Smooth muscle cell (in vitro differentiated cells): ENCODE measurements around the gene GNGT2. TPM values are rescaled to one million over a fixed set of nuclear protein-coding genes. Genes with fewer than 3 reads are reported as not detected.

Source experiments
- DNase-seq: peaks from one replicate; lab custom pipeline; 2025; ENCODE audit not compliant: unreplicated experiment; lab: John Stamatoyannopoulos, UW
- H2AFZ ChIP-seq: fragments of 200-600 bp; sonication (generic); 2 replicates; pipeline ENCODE4 v1.6.0; 2016; ENCODE audit warnings: antibody characterized with exemption, low read depth, mild to moderate bottlenecking
- H3F3A ChIP-seq: fragments of 200-600 bp; sonication (generic); 2 replicates; pipeline ENCODE4 v1.6.0; 2017; ENCODE audit warnings: antibody characterized with exemption, low read depth
- H3K27ac ChIP-seq: fragments of 200-600 bp; sonication (generic); 2 replicates; pipeline ENCODE4 v1.5.1; 2016; ENCODE audit warnings: low read depth, mild to moderate bottlenecking
- H3K27me3 ChIP-seq: fragments of 200-600 bp; sonication (generic); 2 replicates; pipeline ENCODE4 v1.6.1; 2016; ENCODE audit warnings: low read depth, mild to moderate bottlenecking
- H3K36me3 ChIP-seq: fragments of 200-600 bp; sonication (generic); 2 replicates; pipeline ENCODE4 v1.5.1; 2016; ENCODE audit warnings: low read depth
- H3K4me1 ChIP-seq: fragments of 200-600 bp; sonication (generic); 2 replicates; pipeline ENCODE4 v1.5.1; 2016; ENCODE audit warnings: low read depth
- H3K4me2 ChIP-seq: fragments of 200-600 bp; sonication (generic); 2 replicates; pipeline ENCODE4 v1.6.0; 2016; ENCODE audit warnings: mild to moderate bottlenecking
- H3K4me3 ChIP-seq: fragments of 200-600 bp; sonication (generic); 2 replicates; pipeline ENCODE4 v1.5.1; 2016; ENCODE audit warnings: mild to moderate bottlenecking
- H3K79me2 ChIP-seq: fragments of 200-600 bp; sonication (generic); 2 replicates; pipeline ENCODE4 v1.6.0; 2016; ENCODE audit warnings: low read depth, mild to moderate bottlenecking
- H3K9ac ChIP-seq: fragments of 200-600 bp; sonication (generic); 2 replicates; pipeline ENCODE4 v1.6.0; 2016; ENCODE audit warnings: low read depth
- H3K9me3 ChIP-seq: fragments of 200-600 bp; sonication (generic); replicated peaks from 2 replicates; pipeline ENCODE4 v1.5.1; 2016; ENCODE audit warnings: low read depth
- H4K20me1 ChIP-seq: fragments of 200-600 bp; sonication (generic); 2 replicates; pipeline ENCODE4 v1.6.0; 2016; ENCODE audit warnings: low read depth
- whole genome bisulfite sequencing: methylation state at CpG from one replicate; pipeline ENCODE4 v1.1.7; 2016; ENCODE audit warnings: low lambda C conversion rate; 5-methylcytosine and 5-hydroxymethylcytosine counted together
- polyA plus RNA-seq: library from polyadenylated mRNA; unstranded; fragments of >200 nt; fragmentation: Nextera tagmentation; extraction: Ambion mirVana; gene quantifications from 2 replicates; pipeline ENCODE4 v1.2.1, GENCODE V29; 2016
- total RNA-seq: library from RNA; depleted of rRNA; stranded (reverse); fragments of >200 nt; gene quantifications from 2 replicates; pipeline ENCODE4 v1.2.3, GENCODE V29; 2014
- TF ChIP-seq, protein P1 (sequence below): fragments of 200-600 bp; sonication (generic); IDR thresholded peaks from 2 replicates; pipeline ENCODE4 v1.5.1; 2017; ENCODE audit warnings: borderline replicate concordance, mild to moderate bottlenecking, antibody characterized with exemption; ENCODE audit not compliant: insufficient read depth, poor library complexity, severe bottlenecking

GNGT2 gene
- total and polyA plus RNA-seq, 2 experiments from 2014 or later, result 0.75 to 0.81 TPM

DNA sequence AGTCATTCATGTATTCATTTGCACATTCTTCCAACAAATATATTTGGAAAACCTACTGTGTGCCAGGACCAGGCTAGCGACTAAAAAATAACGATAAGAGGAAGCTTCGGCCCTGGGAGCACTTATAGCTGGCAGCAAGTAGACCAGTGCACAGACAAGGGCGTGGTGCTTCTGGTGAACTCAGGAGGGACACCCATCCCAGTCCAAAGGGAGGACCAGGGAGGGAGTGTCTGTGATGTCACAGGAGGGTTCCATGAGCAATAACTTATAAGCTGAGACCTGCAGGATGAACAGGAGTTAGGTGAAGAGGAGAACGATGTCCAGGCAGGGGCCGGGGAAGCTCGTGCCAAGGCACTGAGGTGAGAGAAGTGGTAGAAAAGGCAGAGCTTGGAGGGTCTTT is 37.6 kb upstream of the GNGT2 start:
- Histone ChIP-seq H2AFZ (no peak overlapping the region), H3K9me3 (no peaks in the 10 kb centered on the region), H4K20me1 (no peaks in the 10 kb centered on the region), H3K4me3 (no peak overlapping the region), H3K4me2 (no peak overlapping the region), H3F3A (no peaks in the 10 kb centered on the region), H3K27ac (no peak overlapping the region), H3K27me3 (no peaks in the 10 kb centered on the region), H3K9ac (no peak overlapping the region), H3K79me2 (no peaks in the 10 kb centered on the region), H3K4me1 (no peaks in the 10 kb centered on the region), H3K36me3 (no peaks in the 10 kb centered on the region)
- WGBS, result 97% methylated on average over 7 of the region's 7 CpGs
- TF ChIP-seq, protein P1, sequence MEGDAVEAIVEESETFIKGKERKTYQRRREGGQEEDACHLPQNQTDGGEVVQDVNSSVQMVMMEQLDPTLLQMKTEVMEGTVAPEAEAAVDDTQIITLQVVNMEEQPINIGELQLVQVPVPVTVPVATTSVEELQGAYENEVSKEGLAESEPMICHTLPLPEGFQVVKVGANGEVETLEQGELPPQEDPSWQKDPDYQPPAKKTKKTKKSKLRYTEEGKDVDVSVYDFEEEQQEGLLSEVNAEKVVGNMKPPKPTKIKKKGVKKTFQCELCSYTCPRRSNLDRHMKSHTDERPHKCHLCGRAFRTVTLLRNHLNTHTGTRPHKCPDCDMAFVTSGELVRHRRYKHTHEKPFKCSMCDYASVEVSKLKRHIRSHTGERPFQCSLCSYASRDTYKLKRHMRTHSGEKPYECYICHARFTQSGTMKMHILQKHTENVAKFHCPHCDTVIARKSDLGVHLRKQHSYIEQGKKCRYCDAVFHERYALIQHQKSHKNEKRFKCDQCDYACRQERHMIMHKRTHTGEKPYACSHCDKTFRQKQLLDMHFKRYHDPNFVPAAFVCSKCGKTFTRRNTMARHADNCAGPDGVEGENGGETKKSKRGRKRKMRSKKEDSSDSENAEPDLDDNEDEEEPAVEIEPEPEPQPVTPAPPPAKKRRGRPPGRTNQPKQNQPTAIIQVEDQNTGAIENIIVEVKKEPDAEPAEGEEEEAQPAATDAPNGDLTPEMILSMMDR, result no peak
- DNase-seq, result no peak

DNA sequence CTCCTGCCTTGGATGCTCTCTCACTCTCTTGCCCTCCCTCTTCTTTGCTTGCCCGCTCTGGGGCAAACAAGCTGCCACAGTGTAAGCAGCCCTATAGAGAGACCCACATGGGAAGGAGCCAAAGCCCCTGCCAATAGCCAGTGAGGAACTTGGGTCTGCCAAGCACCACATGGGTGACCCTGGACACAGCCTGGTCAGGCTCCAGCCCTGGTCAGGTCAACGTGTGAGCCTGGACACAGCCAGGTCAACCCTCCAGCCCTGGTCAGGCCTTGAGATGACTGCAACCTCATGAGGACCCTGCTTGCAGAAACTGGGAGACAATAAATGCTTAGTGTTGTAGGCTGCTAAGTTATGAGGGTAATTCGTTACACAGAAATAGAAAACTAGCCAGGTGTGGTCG is 34.5 kb upstream of the GNGT2 start:
- WGBS, result 88% methylated on average over 4 of the region's 4 CpGs
- H3K36me3 ChIP-seq, result no peaks in the 10 kb centered on the region
- no peaks in the 10 kb centered on the region for H3K79me2 ChIP-seq
- H2AFZ ChIP-seq, result no peak overlapping the region
- TF ChIP-seq, protein P1, result no peak
- no peaks in the 10 kb centered on the region for H3K4me1 ChIP-seq
- no peak overlapping the region for H3K27ac ChIP-seq
- H3F3A ChIP-seq, result no peaks in the 10 kb centered on the region
- no peaks in the 10 kb centered on the region for H3K9me3 ChIP-seq
- no peak overlapping the region for H3K4me3 ChIP-seq
- no peak overlapping the region for H3K9ac ChIP-seq
- no peak for DNase-seq
- no peak overlapping the region for H3K4me2 ChIP-seq
- no peaks in the 10 kb centered on the region for H4K20me1 ChIP-seq
- H3K27me3 ChIP-seq, result no peaks in the 10 kb centered on the region

GRCh38 chr17:49242813-49243212 is 32.4 kb upstream of the GNGT2 start:
- Histone ChIP-seq H3K4me3 (no peak overlapping the region), H3K9me3 (no peaks in the 10 kb centered on the region), H3K4me2 (no peak overlapping the region), H3K27ac (no peak overlapping the region), H3F3A (no peaks in the 10 kb centered on the region), H3K9ac (no peak overlapping the region), H2AFZ (no peak overlapping the region), H3K36me3 (no peaks in the 10 kb centered on the region), H3K79me2 (no peaks in the 10 kb centered on the region), H4K20me1 (no peaks in the 10 kb centered on the region), H3K4me1 (no peaks in the 10 kb centered on the region), H3K27me3 (no peaks in the 10 kb centered on the region)
- WGBS, result 92% methylated on average over 5 of the region's 5 CpGs
- TF ChIP-seq, protein P1, result no peak
- no peak for DNase-seq

DNA sequence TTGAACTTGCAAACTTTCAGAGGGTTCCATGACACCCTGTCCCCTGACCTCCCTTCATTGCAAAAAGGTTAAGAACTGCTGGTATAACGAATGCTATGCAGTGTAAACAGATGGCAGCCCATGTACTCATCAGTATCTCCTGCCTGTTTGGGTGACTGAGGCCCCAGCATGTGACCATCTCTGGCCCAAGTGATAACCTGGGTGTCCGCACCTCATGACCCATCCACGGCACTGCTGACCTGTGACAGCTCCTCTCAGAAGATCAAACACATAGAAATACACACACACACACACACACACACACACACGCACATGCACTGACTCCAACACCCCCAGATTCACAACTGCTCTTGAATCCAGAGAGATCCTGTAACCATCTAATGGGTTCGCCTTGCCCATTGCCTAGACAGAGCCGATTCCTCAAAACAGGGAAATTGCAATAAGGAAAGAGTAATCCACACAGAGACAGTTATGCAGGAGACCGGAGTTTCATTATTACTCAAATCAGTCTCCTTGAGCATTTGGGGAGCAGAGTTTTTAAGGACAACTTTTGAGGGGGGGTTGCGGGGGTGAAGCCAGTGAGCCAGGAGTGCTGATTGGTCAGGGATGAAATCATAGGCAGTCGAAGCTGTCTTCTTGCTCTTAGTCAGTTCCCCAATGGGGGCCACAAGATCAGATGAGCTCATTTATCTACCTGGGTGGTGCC is 31.5 kb upstream of the GNGT2 start:
- TF ChIP-seq, protein P1, result no peak
- no peaks in the 10 kb centered on the region for H3K79me2 ChIP-seq
- DNase-seq, result no peak
- no peaks in the 10 kb centered on the region for H4K20me1 ChIP-seq
- H3K4me3 ChIP-seq, result no peak overlapping the region
- no peaks in the 10 kb centered on the region for H3K27me3 ChIP-seq
- no peaks in the 10 kb centered on the region for H3K9me3 ChIP-seq
- no peak overlapping the region for H2AFZ ChIP-seq
- WGBS, result 93% methylated on average over 9 of the region's 9 CpGs
- H3F3A ChIP-seq, result no peaks in the 10 kb centered on the region
- H3K27ac ChIP-seq, result no peak overlapping the region
- H3K4me1 ChIP-seq, result no peaks in the 10 kb centered on the region
- H3K9ac ChIP-seq, result no peak overlapping the region
- no peak overlapping the region for H3K4me2 ChIP-seq
- no peaks in the 10 kb centered on the region for H3K36me3 ChIP-seq
